ENCODE results near the gene PSTPIP1. TPM values are rescaled to one million over a fixed set of nuclear protein-coding genes. Genes with fewer than 3 reads are reported as not detected.

Gene PSTPIP1
- total RNA-seq, 1 experiment from 2014 or later: not detected

GRCh38 chr15:76961268-76962011 is 33.5 kb upstream of the PSTPIP1 start:
- CTCF ChIA-PET: no interaction called here
- Histone ChIP-seq H3K79me2 (ENCODE audit: low read length) (no peaks in the 10 kb centered on the region), H3K4me3 (ENCODE audit: low read length) (no peak overlapping the region), H3K9ac (ENCODE audit: low read length) (no peak overlapping the region), H3K9me2 (replicated peaks; ENCODE audit: low read length) (no peaks in the 10 kb centered on the region), H3K4me2 (ENCODE audit: low read length) (no peak overlapping the region), H3F3A (ENCODE audit: low read length, unreplicated experiment) (no peaks in the 10 kb centered on the region), H3K27ac (ENCODE audit: low read length) (no peak overlapping the region), H3K36me3 (ENCODE audit: low read depth, low read length) (no peaks in the 10 kb centered on the region), H2AFZ (ENCODE audit: low read length) (no peak overlapping the region), H4K20me1 (ENCODE audit: low read length) (no peaks in the 10 kb centered on the region), H3K4me1 (ENCODE audit: insufficient read depth, low read length) (no peaks in the 10 kb centered on the region), H3K27me3 (ENCODE audit: low read length) (peaks cover 22% of the 10 kb centered on the region), H3K9me3 (ENCODE audit: low read length) (no peaks in the 10 kb centered on the region)
- intact Hi-C loops (cut with micrococcal nuclease): no loop called here
- DNase-seq (no peak), ATAC-seq (no peak)
- no TSS peak for BruUV-seq (replicated peaks)
- TF ChIP-seq CTCF (conservative IDR thresholded peaks at IDR 0.05; ENCODE audit: low read depth, low read length) (no peak), EZH2phosphoT487 (IDR thresholded peaks at IDR 0.05; ENCODE audit: borderline replicate concordance, low read length) (no peak), EZH2 (IDR thresholded peaks at IDR 0.05; ENCODE audit: low read length, unreplicated experiment) (no peak)
- POLR2A ChIA-PET (ENCODE audit: unreplicated experiment): no interaction called here

GRCh38 chr15:76962337-76963013 is 32.5 kb upstream of the PSTPIP1 start:
- no peak overlapping the region for H3K9ac ChIP-seq (ENCODE audit: low read length)
- no peaks in the 10 kb centered on the region for H3K36me3 ChIP-seq (ENCODE audit: low read depth, low read length)
- H4K20me1 ChIP-seq (ENCODE audit: low read length): no peaks in the 10 kb centered on the region
- H3K79me2 ChIP-seq (ENCODE audit: low read length): no peaks in the 10 kb centered on the region
- DNase-seq (no peak), ATAC-seq (no peak)
- no peaks in the 10 kb centered on the region for H3F3A ChIP-seq (ENCODE audit: low read length, unreplicated experiment)
- ChIA-PET POLR2A (ENCODE audit: unreplicated experiment) (no interaction called here), CTCF (no interaction called here)
- H3K27ac ChIP-seq (ENCODE audit: low read length): no peak overlapping the region
- intact Hi-C loops (cut with micrococcal nuclease): no loop called here
- no TSS peak for BruUV-seq (replicated peaks)
- TF ChIP-seq EZH2 (IDR thresholded peaks at IDR 0.05; ENCODE audit: low read length, unreplicated experiment) (no peak), CTCF (conservative IDR thresholded peaks at IDR 0.05; ENCODE audit: low read depth, low read length) (no peak), EZH2phosphoT487 (IDR thresholded peaks at IDR 0.05; ENCODE audit: borderline replicate concordance, low read length) (no peak)
- H3K4me3 ChIP-seq (ENCODE audit: low read length): no peak overlapping the region
- H3K27me3 ChIP-seq (ENCODE audit: low read length): peaks cover 22% of the 10 kb centered on the region
- no peaks in the 10 kb centered on the region for H3K9me2 ChIP-seq (replicated peaks; ENCODE audit: low read length)
- H3K4me2 ChIP-seq (ENCODE audit: low read length): no peak overlapping the region
- no peaks in the 10 kb centered on the region for H3K4me1 ChIP-seq (ENCODE audit: insufficient read depth, low read length)
- no peak overlapping the region for H2AFZ ChIP-seq (ENCODE audit: low read length)
- H3K9me3 ChIP-seq (ENCODE audit: low read length): no peaks in the 10 kb centered on the region

GRCh38 chr15:76963596-76963995 is 31.3 kb upstream of the PSTPIP1 start:
- intact Hi-C loops (cut with micrococcal nuclease): no loop called here
- DNase-seq (no peak), ATAC-seq (no peak; the same call in 1 of the 2 replicates)
- TF ChIP-seq EZH2phosphoT487 (IDR thresholded peaks at IDR 0.05; ENCODE audit: borderline replicate concordance, low read length) (no peak), EZH2 (IDR thresholded peaks at IDR 0.05; ENCODE audit: low read length, unreplicated experiment) (no peak), CTCF (conservative IDR thresholded peaks at IDR 0.05; ENCODE audit: low read depth, low read length) (no peak)
- peaks cover 22% of the 10 kb centered on the region for H3K27me3 ChIP-seq (ENCODE audit: low read length)
- H3K79me2 ChIP-seq (ENCODE audit: low read length): no peaks in the 10 kb centered on the region
- H3K9ac ChIP-seq (ENCODE audit: low read length): no peak overlapping the region
- H2AFZ ChIP-seq (ENCODE audit: low read length): no peak overlapping the region
- H3F3A ChIP-seq (ENCODE audit: low read length, unreplicated experiment): no peaks in the 10 kb centered on the region
- no peaks in the 10 kb centered on the region for H3K4me1 ChIP-seq (ENCODE audit: insufficient read depth, low read length)
- H3K9me3 ChIP-seq (ENCODE audit: low read length): no peaks in the 10 kb centered on the region
- no peaks in the 10 kb centered on the region for H4K20me1 ChIP-seq (ENCODE audit: low read length)
- no peak overlapping the region for H3K4me3 ChIP-seq (ENCODE audit: low read length)
- H3K4me2 ChIP-seq (ENCODE audit: low read length): no peak overlapping the region
- POLR2A ChIA-PET (ENCODE audit: unreplicated experiment): no interaction called here
- no peak overlapping the region for H3K27ac ChIP-seq (ENCODE audit: low read length)
- no TSS peak for BruUV-seq (replicated peaks)
- CTCF ChIA-PET: no interaction called here
- H3K36me3 ChIP-seq (ENCODE audit: low read depth, low read length): no peaks in the 10 kb centered on the region
- no peaks in the 10 kb centered on the region for H3K9me2 ChIP-seq (replicated peaks; ENCODE audit: low read length)
